Kidney epithelial cell (primary cell): ENCODE data around the gene MARCKSL1. TPM values are rescaled to one million over a fixed set of nuclear protein-coding genes. Genes with fewer than 3 reads are reported as not detected.

ENCODE experiments used
- DNase-seq: peaks from one replicate; pipeline ENCODE4 v3.0.0-alpha.2; 2010; ENCODE audit warnings: low read depth
- H3K27me3 ChIP-seq: 2 replicates; pipeline ENCODE4 v1.6.0; 2011; ENCODE audit warnings: low read length; ENCODE audit not compliant: control insufficient read depth, insufficient read depth
- H3K36me3 ChIP-seq: 2 replicates; pipeline ENCODE4 v1.5.1; 2011; ENCODE audit warnings: low read length; ENCODE audit not compliant: control insufficient read depth, insufficient read depth
- H3K4me3 ChIP-seq: 2 replicates; pipeline ENCODE4 v1.5.1; 2011; ENCODE audit warnings: low read depth, mild to moderate bottlenecking, control low read depth, low read length
- CTCF ChIP-seq: IDR thresholded peaks from 2 replicates; pipeline ENCODE4 v1.5.1; 2011; ENCODE audit warnings: mild to moderate bottlenecking, moderate library complexity, low read length, control low read depth, inconsistent platforms; ENCODE audit not compliant: insufficient read depth, poor library complexity, severe bottlenecking
- total RNA-seq: library from RNA; depleted of rRNA; stranded (reverse); fragments of >200 nt; gene quantifications from 2 replicates; pipeline ENCODE4 v1.2.3, GENCODE V29; 2015

Gene MARCKSL1, protein sequence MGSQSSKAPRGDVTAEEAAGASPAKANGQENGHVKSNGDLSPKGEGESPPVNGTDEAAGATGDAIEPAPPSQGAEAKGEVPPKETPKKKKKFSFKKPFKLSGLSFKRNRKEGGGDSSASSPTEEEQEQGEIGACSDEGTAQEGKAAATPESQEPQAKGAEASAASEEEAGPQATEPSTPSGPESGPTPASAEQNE
- total RNA-seq: 184 and 187 TPM in 2 replicates

- Histone ChIP-seq H3K4me3 (peak within 1 kb of the TSS; percentile 85), H3K36me3 (peaks cover 2% of the 10 kb centered on the region), H3K27me3 (no peaks in the 10 kb centered on the region)
- DNase-seq: no peak
- no peak for TF ChIP-seq CTCF
These were observed at the start of gene MARCKSL1 for GRCh38 chr1:32335790-32336590. MARCKSL1 (minus strand) TSS chr1:32336233; CDS start chr1:32336033, 200 bp downstream.

DNA sequence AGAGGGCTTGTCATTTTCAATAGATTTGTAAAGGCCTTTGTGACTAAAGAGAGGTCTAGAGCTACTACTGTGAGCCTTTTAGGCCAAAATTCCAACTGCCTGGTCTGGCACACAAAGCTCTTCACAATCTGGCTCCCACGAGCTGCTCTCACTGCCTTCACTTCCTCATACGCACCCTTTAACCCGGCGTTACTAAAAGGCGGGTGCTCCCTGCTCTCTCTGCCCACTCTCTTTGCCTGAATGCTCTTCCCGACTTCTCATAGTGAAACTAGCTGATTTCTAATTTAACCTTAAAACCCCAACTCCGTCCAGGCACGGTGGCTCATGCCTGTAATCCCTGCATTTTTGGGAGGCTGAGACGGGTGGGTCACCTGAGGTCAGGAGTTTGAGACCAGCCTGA, 44.0 kb upstream of the MARCKSL1 start:
- no peak for TF ChIP-seq CTCF
- Histone ChIP-seq H3K36me3 (peaks cover 5% of the 10 kb centered on the region), H3K27me3 (no peaks in the 10 kb centered on the region), H3K4me3 (no peak overlapping the region)
- DNase-seq: no peak

DNA sequence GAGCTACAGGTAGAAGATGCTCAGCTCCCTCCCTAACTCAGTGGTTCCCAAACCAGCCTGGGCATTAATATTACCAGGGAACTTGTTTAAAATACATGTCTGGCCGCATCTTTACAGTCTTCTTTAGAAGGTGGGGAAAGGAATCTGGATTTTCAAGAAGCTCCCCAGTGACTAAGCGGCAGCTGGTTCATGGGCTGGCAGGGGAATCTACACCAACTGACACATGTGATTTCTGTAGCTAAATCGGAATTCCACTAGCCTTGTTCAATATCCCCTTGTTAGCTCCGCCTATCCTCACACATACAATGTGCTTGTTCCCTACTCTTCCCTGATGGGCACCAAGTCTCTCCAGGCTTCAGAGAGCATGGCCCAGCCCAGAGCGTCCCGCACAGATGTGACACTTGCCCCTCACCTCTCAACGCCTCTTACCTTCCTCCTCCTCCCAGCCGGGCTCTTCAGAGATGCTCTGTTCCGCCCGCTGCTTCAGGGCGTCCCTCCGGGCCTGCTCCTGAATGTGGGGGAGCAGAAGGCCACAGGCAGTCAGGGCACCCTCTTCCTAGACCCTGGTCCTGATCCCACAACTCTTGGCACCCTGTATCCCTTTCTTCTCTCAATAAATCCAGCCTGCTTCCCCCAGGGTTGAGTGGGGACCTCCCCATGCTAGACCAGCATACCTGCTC, 41.6 kb upstream of the MARCKSL1 start:
- H3K36me3 ChIP-seq: peaks cover 3% of the 10 kb centered on the region
- no peak for TF ChIP-seq CTCF
- no peak overlapping the region for H3K4me3 ChIP-seq
- no peaks in the 10 kb centered on the region for H3K27me3 ChIP-seq
- no peak for DNase-seq

DNA sequence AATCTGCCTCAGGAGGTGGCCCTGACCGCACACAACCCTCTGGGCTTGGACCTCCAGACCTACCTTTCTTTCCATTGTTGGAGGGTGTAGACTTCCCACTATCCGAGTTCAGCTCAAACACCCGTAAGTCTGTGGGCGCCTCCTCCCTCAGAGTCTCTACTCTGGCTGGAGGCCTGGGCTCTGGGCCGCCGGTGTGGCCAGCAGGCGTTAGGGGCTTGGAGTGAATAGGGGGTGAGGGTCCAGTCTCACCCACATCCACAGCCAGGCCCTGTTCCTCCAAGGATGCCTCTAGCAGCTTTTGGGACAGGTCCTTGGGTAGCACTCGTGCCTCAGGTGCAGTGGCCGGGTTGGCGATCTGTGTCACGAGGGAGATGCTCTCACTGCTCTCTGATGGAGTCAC, 40.2 kb upstream of the MARCKSL1 start:
- no peak for TF ChIP-seq CTCF
- no peak overlapping the region for H3K4me3 ChIP-seq
- no peaks in the 10 kb centered on the region for H3K27me3 ChIP-seq
- peaks cover 3% of the 10 kb centered on the region for H3K36me3 ChIP-seq
- no peak for DNase-seq

- TF ChIP-seq CTCF: no peak
- Histone ChIP-seq H3K27me3 (no peaks in the 10 kb centered on the region), H3K36me3 (peaks cover 1% of the 10 kb centered on the region), H3K4me3 (no peak overlapping the region)
- no peak for DNase-seq
These were observed 38.1 kb upstream of the MARCKSL1 start for GRCh38 chr1:32373996-32374592.
